Astrocyte of the spinal cord (primary cell): Measurements from ENCODE around the gene TTLL5.
"Not testable (repeated sequence)": the region's sequence is repeated elsewhere in the genome, so short reads cannot be mapped to it uniquely, and the experiment has no call there.

Experiments used
- DNase-seq: peaks from one replicate; pipeline ENCODE4 v3.0.0; 2011; ENCODE audit warnings: low read depth, low spot score
- H3K4me3 ChIP-seq: 2 replicates; pipeline ENCODE4 v1.5.1; 2011; ENCODE audit warnings: low read depth, mild to moderate bottlenecking, low read length, moderate library complexity
- in situ Hi-C: cut with HindIII; loops from 2 replicates; pipeline ENCODE4 v1.10.0; 2017; ENCODE audit warnings: low sequenced_read_pairs
- TF ChIP-seq, protein P1 (sequence below): IDR thresholded peaks from 2 replicates; pipeline ENCODE4 v1.5.1; 2012; ENCODE audit warnings: low read depth, mild to moderate bottlenecking, low read length, inconsistent platforms

Gene TTLL5

DNA sequence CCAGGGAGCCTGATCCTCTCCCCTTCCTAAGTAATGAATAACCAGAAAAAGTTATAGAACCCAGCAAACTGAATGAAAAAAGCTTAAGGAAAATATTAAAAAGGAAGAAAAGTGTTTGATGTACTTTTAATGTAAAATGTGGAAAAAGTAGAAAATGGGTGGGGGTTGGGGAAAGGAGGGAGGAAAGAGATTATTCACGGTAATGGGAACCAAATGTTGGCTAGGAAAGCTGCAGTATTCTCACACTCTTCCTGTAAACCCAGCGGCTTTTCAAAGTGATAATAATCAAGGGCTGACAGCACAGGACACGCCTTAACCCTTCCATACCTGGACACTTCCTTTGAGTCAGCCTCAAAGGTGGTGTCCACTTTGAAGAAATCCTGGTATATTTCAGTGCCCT is 181.5 kb downstream of the TTLL5 start:
- DNase-seq, result no peak
- no peak overlapping the region for H3K4me3 ChIP-seq
- in situ Hi-C loops, result loop anchor here (25.0 kb wide), 1 partner anchor 130 kb away; no protein-coding TSS in a partner anchor
- TF ChIP-seq, protein P1, sequence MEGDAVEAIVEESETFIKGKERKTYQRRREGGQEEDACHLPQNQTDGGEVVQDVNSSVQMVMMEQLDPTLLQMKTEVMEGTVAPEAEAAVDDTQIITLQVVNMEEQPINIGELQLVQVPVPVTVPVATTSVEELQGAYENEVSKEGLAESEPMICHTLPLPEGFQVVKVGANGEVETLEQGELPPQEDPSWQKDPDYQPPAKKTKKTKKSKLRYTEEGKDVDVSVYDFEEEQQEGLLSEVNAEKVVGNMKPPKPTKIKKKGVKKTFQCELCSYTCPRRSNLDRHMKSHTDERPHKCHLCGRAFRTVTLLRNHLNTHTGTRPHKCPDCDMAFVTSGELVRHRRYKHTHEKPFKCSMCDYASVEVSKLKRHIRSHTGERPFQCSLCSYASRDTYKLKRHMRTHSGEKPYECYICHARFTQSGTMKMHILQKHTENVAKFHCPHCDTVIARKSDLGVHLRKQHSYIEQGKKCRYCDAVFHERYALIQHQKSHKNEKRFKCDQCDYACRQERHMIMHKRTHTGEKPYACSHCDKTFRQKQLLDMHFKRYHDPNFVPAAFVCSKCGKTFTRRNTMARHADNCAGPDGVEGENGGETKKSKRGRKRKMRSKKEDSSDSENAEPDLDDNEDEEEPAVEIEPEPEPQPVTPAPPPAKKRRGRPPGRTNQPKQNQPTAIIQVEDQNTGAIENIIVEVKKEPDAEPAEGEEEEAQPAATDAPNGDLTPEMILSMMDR, result no peak

DNA sequence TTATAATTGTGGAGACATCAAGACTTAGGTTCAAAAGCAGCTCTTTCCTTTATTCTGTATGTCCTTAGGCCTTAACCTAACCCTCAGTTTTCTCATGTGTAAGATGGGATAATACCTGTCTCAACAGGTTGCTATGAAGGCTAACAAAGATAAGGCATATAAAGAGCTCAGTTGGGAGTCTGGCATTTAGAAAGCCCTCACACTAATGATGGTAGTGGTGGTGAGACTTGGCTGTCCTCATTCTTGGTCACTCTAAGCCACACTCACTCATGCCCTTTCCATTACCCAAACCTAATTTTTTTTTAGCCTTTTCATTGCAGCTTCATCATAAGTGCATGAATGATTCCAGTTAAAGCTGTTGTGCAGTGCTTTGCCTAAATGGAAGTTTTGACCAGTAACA is 183.4 kb downstream of the TTLL5 start:
- TF ChIP-seq, protein P1, result no peak
- no peak for DNase-seq
- H3K4me3 ChIP-seq, result no peak overlapping the region
- in situ Hi-C loops, result loop anchor here (25.0 kb wide), 1 partner anchor 132 kb away; no protein-coding TSS in a partner anchor

DNA sequence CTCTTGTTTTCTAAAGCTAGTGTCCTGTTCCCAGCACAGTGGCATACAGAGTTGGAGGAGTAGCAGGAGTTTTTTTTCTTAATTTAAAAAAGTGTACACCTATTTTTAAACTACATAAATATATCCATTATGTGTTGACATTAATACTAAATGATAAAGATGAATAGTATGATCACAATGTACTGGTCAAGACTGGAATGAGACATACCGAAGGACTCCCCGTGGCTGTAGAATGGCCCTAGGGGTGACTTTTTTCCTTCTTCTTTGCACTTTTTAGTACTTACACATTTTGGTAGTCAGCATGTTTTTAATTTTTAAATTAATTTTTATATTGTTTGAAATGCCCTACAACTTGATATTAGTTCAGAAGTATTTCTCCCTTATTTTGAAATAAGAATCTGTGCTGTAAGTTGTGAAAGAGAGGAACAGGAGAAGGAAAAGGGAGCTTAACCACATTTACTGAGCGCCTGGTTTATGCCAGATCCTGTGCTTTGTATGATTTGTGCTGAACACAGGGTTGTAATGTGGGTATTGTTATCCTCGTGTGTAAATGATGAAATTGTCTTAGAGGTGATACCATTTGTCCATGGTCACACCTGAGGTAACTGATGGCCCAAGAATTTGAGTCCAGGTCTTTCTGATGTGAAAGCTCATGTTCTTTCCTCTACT is 184.2 kb downstream of the TTLL5 start:
- DNase-seq, result peak; percentile 58
- in situ Hi-C loops, result loop anchor here (25.0 kb wide), 1 partner anchor 133 kb away; no protein-coding TSS in a partner anchor
- H3K4me3 ChIP-seq, result no peak overlapping the region
- TF ChIP-seq, protein P1, result no peak

DNA sequence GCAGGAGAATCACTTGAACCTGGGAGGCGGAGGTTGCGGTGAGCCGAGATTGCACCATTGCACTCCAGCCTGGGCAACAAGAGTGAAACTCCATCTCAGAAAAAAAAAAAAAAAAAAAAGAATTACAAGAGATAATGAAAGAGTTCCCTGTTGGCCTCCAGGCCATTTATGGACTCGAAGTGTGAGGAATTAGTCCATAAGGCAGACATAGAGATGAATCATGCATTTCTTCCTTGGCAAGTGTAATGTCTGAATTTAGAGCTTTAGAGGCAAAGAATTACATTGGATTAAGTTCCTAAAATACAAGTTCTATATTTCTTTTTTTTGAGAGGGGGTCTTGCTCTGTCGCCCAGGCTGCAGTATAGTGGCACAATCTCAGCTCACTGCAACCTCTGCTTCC is 185.6 kb downstream of the TTLL5 start:
- DNase-seq, result not testable (repeated sequence)
- in situ Hi-C loops, result loop anchor here (25.0 kb wide), 1 partner anchor 134 kb away; no protein-coding TSS in a partner anchor

DNA sequence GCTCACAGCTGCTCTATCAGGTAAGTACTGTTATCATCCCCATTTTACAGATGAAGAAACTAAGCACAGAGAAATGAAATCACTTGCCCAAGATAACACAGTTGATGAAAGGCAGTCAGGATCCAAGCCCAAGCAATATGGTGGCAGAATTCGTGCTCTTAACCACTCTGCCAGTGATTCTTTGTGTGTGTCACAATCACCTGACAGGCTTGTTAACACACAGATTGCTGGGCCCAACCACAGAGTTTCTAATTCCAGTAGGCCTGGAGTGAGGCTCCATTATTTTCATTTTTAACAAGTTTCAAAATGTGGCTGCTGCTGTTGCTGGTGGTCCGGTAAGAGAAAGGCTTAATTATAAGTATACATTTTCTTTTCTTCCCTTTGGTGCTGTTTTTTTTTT is 186.5 kb downstream of the TTLL5 start:
- TF ChIP-seq, protein P1, result no peak

More for the DNA sequence above, 185.6 kb downstream of the TTLL5 start:
- H3K4me3 ChIP-seq, result not testable (repeated sequence)

DNA sequence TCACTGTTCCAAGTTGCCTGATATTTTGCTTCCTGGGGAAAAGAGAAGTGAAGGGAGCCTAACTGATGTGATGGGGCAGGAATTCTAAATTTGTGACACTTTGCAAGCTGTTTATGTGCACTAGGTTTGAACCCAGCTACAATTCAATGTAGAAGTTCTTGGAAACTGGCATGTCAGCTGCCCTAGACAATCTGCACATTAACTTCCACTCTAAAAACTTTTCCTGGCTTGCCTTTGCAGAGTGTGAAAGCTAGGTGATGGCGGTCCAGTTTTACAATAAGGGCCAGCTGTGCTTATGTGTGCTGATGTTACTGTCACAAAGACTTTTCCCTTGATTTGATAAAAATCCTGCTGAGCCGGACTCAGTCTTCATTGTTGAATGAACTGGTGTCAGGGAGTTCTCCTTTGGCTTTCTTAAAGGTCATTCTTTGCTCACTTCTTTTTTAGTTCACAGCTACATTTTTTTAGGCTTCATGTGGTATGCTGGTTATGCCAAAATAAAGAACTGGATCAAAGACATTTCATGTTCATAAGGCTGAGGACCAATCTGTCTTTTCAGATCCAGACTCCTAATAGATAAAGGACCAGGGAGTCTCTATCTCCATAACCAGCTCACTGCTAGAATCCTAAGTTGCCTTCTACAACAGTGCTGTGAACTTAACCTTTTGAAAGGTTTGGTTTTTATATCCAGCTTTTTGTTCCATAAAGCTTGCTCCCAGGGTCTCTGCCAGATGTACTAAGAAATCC is 187.3 kb downstream of the TTLL5 start:
- in situ Hi-C loops, result loop anchor here (25.0 kb wide), 1 partner anchor 136 kb away; no protein-coding TSS in a partner anchor
- no peak for DNase-seq
- TF ChIP-seq, protein P1, result no peak
- H3K4me3 ChIP-seq, result no peak overlapping the region

More for the DNA sequence above, 186.5 kb downstream of the TTLL5 start:
- no peak for DNase-seq
- no peak overlapping the region for H3K4me3 ChIP-seq
- in situ Hi-C loops, result loop anchor here (25.0 kb wide), 1 partner anchor 135 kb away; no protein-coding TSS in a partner anchor
